ENCODE data around the gene AGRN.

- TF ChIP-seq CTCF (IDR thresholded peaks at IDR 0.05): no peak
- TF ChIP-seq POLR2A (IDR thresholded peaks at IDR 0.05): no peak
Observed at GRCh38 chr1:1025730-1026129, 5.8 kb downstream of the AGRN start.
